Measurements from ENCODE around the gene CTNNBL1.

- TF ChIP-seq, protein P1, sequence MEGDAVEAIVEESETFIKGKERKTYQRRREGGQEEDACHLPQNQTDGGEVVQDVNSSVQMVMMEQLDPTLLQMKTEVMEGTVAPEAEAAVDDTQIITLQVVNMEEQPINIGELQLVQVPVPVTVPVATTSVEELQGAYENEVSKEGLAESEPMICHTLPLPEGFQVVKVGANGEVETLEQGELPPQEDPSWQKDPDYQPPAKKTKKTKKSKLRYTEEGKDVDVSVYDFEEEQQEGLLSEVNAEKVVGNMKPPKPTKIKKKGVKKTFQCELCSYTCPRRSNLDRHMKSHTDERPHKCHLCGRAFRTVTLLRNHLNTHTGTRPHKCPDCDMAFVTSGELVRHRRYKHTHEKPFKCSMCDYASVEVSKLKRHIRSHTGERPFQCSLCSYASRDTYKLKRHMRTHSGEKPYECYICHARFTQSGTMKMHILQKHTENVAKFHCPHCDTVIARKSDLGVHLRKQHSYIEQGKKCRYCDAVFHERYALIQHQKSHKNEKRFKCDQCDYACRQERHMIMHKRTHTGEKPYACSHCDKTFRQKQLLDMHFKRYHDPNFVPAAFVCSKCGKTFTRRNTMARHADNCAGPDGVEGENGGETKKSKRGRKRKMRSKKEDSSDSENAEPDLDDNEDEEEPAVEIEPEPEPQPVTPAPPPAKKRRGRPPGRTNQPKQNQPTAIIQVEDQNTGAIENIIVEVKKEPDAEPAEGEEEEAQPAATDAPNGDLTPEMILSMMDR (conservative IDR thresholded peaks at IDR 0.05 in 1 of 2, IDR thresholded peaks at IDR 0.05 in 1 of 2; ENCODE audit: low read depth in 1 of 2, low read length in 2 of 2): no peak
- TF ChIP-seq EZH2 (IDR thresholded peaks at IDR 0.05; ENCODE audit: low read length, missing control alignments): no peak
These were observed 158.8 kb downstream of the CTNNBL1 start for GRCh38 chr20:37852666-37853065.
